Measurements from ENCODE around the gene OSBP2. TPM values are rescaled to one million over a fixed set of nuclear protein-coding genes. Genes with fewer than 3 reads are reported as not detected.

Gene OSBP2
- total and polyA plus RNA-seq, 2 of the 13 experiments (the other 11 are each of a cell fraction or from before 2014, with no cell fraction given) = 5.0 to 7.7 TPM

DNA sequence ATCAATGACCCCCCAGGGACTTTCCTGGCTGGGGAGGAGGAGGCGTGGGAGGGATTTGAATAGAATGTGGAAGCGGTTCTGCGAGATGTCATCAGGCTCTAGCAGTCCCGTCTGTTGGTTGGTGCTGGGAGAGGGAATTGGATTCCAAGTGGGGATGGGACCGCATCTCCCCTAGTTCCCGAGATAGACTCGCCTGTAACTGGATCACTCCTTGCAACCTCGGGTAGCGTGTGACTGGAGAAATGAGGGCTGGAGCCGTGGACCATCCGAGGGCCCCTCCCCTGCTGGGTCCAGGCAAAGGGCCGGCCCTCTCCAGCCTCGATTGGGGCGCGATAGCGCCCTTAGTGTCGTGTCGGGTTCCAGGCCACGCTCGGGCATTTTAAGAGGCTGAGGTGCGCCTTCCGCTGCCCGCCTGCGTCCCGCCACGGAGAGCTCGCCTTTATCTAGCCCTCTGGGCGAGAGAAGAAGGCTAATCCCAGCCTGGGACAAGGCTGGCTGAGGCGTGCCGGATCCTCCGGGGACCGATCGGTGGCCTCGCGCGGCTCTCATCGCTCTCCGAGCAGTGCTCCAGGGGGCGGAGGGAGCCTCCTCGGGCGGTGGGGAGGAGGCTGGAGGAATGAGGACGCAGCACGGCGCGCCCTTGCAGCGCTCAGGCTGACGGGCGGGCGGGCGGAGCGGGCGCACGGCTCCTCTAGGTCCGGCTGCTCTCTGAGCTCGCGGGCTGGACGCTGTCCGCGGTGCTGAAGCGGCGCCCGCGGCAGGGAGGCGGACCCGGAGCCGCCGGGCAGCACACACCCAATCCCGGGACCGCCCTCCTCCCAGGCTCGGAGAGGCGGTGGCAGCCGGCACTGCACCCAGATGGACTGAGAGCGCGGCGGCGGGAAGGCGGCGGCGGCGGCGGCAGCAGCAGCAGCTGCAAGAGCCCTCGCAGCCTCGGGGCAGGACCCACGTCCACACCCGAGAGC, 107.8 kb downstream of the OSBP2 start (continued):
- TF ChIP-seq HNRNPH1 (optimal IDR thresholded peaks at IDR 0.05; ENCODE audit: low read depth, low read length) (no peak), TBX3 (IDR thresholded peaks at IDR 0.05; ENCODE audit: borderline replicate concordance) (no peak), ZNF30 (CRISPR knock-in tag; IDR thresholded peaks at IDR 0.05) (0 out of 2 replicates have a peak, but pooled peaks have one; percentile 62), SKI (IDR thresholded peaks at IDR 0.05; ENCODE audit: partially characterized antibody) (peak; percentile 81), GPN1 (CRISPR knock-in tag; IDR thresholded peaks at IDR 0.05; ENCODE audit: borderline replicate concordance) (peak; percentile 96; the same call in 1 of the 2 replicates), SOX6 (IDR thresholded peaks at IDR 0.05) (no peak), SOX6 (CRISPR knock-in tag; IDR thresholded peaks at IDR 0.05) (peak; percentile 74), FOSL2 (CRISPR knock-in tag; IDR thresholded peaks at IDR 0.05) (peak; percentile 79)
- TF ChIP-seq, protein P1, sequence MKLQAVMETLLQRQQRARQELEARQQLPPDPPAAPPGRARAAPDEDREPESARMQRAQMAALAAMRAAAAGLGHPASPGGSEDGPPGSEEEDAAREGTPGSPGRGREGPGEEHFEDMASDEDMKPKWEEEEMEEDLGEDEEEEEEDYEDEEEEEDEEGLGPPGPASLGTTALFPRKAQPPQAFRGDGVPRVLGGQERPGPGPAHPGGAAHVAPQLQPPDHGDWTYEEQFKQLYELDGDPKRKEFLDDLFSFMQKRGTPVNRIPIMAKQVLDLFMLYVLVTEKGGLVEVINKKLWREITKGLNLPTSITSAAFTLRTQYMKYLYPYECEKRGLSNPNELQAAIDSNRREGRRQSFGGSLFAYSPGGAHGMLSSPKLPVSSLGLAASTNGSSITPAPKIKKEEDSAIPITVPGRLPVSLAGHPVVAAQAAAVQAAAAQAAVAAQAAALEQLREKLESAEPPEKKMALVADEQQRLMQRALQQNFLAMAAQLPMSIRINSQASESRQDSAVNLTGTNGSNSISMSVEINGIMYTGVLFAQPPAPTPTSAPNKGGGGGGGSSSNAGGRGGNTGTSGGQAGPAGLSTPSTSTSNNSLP (IDR thresholded peaks at IDR 0.05; ENCODE audit: low read depth, low read length) = no peak
- TF ChIP-seq, protein P2, sequence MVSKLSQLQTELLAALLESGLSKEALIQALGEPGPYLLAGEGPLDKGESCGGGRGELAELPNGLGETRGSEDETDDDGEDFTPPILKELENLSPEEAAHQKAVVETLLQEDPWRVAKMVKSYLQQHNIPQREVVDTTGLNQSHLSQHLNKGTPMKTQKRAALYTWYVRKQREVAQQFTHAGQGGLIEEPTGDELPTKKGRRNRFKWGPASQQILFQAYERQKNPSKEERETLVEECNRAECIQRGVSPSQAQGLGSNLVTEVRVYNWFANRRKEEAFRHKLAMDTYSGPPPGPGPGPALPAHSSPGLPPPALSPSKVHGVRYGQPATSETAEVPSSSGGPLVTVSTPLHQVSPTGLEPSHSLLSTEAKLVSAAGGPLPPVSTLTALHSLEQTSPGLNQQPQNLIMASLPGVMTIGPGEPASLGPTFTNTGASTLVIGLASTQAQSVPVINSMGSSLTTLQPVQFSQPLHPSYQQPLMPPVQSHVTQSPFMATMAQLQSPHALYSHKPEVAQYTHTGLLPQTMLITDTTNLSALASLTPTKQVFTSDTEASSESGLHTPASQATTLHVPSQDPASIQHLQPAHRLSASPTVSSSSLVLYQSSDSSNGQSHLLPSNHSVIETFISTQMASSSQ (IDR thresholded peaks at IDR 0.05; ENCODE audit: low read depth) = no peak
- TF ChIP-seq, protein P2 (CRISPR knock-in tag; IDR thresholded peaks at IDR 0.05; ENCODE audit: borderline replicate concordance) = peak; percentile 51; the same call in 1 of the 2 replicates
- TF ChIP-seq, protein P3, sequence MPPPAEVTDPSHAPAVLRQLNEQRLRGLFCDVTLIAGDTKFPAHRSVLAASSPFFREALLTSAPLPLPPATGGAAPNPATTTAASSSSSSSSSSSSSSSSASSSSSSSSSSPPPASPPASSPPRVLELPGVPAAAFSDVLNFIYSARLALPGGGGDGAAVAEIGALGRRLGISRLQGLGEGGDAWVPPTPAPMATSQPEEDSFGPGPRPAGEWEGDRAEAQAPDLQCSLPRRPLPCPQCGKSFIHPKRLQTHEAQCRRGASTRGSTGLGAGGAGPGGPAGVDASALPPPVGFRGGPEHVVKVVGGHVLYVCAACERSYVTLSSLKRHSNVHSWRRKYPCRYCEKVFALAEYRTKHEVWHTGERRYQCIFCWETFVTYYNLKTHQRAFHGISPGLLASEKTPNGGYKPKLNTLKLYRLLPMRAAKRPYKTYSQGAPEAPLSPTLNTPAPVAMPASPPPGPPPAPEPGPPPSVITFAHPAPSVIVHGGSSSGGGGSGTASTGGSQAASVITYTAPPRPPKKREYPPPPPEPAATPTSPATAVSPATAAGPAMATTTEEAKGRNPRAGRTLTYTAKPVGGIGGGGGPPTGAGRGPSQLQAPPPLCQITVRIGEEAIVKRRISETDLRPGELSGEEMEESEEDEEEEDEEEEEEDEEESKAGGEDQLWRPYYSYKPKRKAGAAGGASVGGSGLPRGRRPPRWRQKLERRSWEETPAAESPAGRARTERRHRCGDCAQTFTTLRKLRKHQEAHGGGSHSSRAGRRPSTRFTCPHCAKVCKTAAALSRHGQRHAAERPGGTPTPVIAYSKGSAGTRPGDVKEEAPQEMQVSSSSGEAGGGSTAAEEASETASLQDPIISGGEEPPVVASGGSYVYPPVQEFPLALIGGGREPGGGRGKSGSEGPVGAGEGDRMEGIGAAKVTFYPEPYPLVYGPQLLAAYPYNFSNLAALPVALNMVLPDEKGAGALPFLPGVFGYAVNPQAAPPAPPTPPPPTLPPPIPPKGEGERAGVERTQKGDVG (CRISPR knock-in tag; IDR thresholded peaks at IDR 0.05; ENCODE audit: borderline replicate concordance) = peak; percentile 31; the same call in 1 of the 2 replicates
- TF ChIP-seq, protein P4, sequence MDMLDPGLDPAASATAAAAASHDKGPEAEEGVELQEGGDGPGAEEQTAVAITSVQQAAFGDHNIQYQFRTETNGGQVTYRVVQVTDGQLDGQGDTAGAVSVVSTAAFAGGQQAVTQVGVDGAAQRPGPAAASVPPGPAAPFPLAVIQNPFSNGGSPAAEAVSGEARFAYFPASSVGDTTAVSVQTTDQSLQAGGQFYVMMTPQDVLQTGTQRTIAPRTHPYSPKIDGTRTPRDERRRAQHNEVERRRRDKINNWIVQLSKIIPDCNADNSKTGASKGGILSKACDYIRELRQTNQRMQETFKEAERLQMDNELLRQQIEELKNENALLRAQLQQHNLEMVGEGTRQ (IDR thresholded peaks at IDR 0.05; ENCODE audit: low read depth, low read length) = no peak
- TF ChIP-seq, protein P4 (CRISPR knock-in tag; IDR thresholded peaks at IDR 0.05; ENCODE audit: borderline replicate concordance) = no peak; the same call in 1 of the 2 replicates
